Endothelial cell of umbilical vein (primary cell): Measurements from ENCODE around the gene ZG16. TPM values are rescaled to one million over a fixed set of nuclear protein-coding genes. Genes with fewer than 3 reads are reported as not detected.
"Not testable (repeated sequence)": the region's sequence is repeated elsewhere in the genome, so short reads cannot be mapped to it uniquely, and the experiment has no call there.

Experiments
- BruUV-seq: library from RNA; stranded (reverse); fragments of 400-500 nt; replicated peaks from 2 replicates; lab custom pipeline; 2021; lab: Mats Ljungman, UMichigan
- CTCF ChIA-PET: fragments of 300-600, 350-600 bp; sonication (Branson Sonifier 250); formaldehyde crosslinking; loops from one replicate; lab custom pipeline; 2021; ENCODE audit warnings: antibody characterized with exemption, inconsistent platforms; lab: Charles Lee
- POLR2A ChIA-PET: fragments of 300-600, 350-600 bp; sonication (Branson Sonifier 250); formaldehyde crosslinking; loops from one replicate; lab custom pipeline; 2021; ENCODE audit warnings: antibody characterized with exemption, inconsistent platforms; lab: Charles Lee
- DNase-seq: peaks from one replicate; pipeline ENCODE4 v3.0.0-alpha.2; 2011; ENCODE audit warnings: low read depth, low spot score
- FAIRE-seq: peaks from 2 replicates; lab custom pipeline; 2011; peaks lifted over from hg19 to GRCh38; lab: Jason Lieb, UNC
- H2AFZ ChIP-seq: 2 replicates; pipeline ENCODE4 v1.6.0; 2012; ENCODE audit warnings: low read depth, low read length, control low read depth, inconsistent platforms
- H3K27ac ChIP-seq: 2 replicates; pipeline ENCODE4 v1.5.1; 2011; ENCODE audit warnings: low read depth, mild to moderate bottlenecking, control low read depth, low read length, moderate library complexity; ENCODE audit not compliant: insufficient read depth
- H3K27me3 ChIP-seq, 2 experiments: 2 replicates each; pipeline versions ENCODE4 v1.6.0 to v1.6.1; 2011; ENCODE audit warnings: low read length in 2 of 2, mixed read lengths in 1 of 2; ENCODE audit not compliant: control insufficient read depth in 2 of 2, insufficient read depth in 2 of 2
- H3K36me3 ChIP-seq, 2 experiments: 2 replicates in 1 of 2; 3 replicates in 1 of 2; pipeline ENCODE4 v1.5.1; 2011; ENCODE audit warnings: low read length in 2 of 2, mild to moderate bottlenecking in 1 of 2, moderate library complexity in 1 of 2; ENCODE audit not compliant: control insufficient read depth in 2 of 2, insufficient read depth in 2 of 2; ENCODE audit errors: extremely low read depth in 1 of 2
- H3K4me1 ChIP-seq: 3 replicates; pipeline ENCODE4 v1.5.1; 2011; ENCODE audit warnings: mild to moderate bottlenecking, low read length; ENCODE audit not compliant: control insufficient read depth, insufficient read depth; ENCODE audit errors: extremely low read depth
- H3K4me2 ChIP-seq: 2 replicates; pipeline ENCODE4 v1.6.1; 2011; ENCODE audit warnings: low read length, control low read depth, mixed read lengths; ENCODE audit not compliant: insufficient read depth
- H3K4me3 ChIP-seq, 3 experiments: fragments of 200-600 bp in 1 of 3; sonication (generic), shearing (Covaris generic) in 1 of 3; replicated peaks in 1 of 3; 2 replicates each; pipeline ENCODE4 v1.5.1; 2011 to 2016; ENCODE audit warnings: control low read depth in 3 of 3, low read length in 3 of 3, mild to moderate bottlenecking in 2 of 3, inconsistent platforms in 1 of 3, low read depth in 1 of 3, moderate library complexity in 1 of 3; ENCODE audit not compliant: insufficient read depth in 1 of 3
- H3K79me2 ChIP-seq: 2 replicates; pipeline ENCODE4 v1.6.0; 2012; ENCODE audit warnings: low read length, inconsistent platforms; ENCODE audit not compliant: control insufficient read depth, insufficient read depth
- H3K9ac ChIP-seq: replicated peaks from 2 replicates; pipeline ENCODE3; 2011; ENCODE audit warnings: low read length, control low read depth; ENCODE audit not compliant: insufficient read depth; ENCODE audit errors: extremely low read depth
- H3K9me1 ChIP-seq: replicated peaks from 3 replicates; pipeline ENCODE4 v1.6.0; 2011; ENCODE audit warnings: mild to moderate bottlenecking, low read length; ENCODE audit not compliant: control insufficient read depth, insufficient read depth; ENCODE audit errors: extremely low read depth
- H3K9me3 ChIP-seq: replicated peaks from 2 replicates; pipeline ENCODE4 v1.5.1; 2012; ENCODE audit warnings: low read length, inconsistent platforms; ENCODE audit not compliant: control insufficient read depth, insufficient read depth
- H4K20me1 ChIP-seq: replicated peaks from 2 replicates; pipeline ENCODE3; 2011; ENCODE audit warnings: mild to moderate bottlenecking, low read length; ENCODE audit not compliant: control insufficient read depth, insufficient read depth; ENCODE audit errors: extremely low read depth
- EZH2 ChIP-seq: IDR thresholded peaks from 2 replicates; pipeline ENCODE4 v1.6.1; 2012; ENCODE audit warnings: borderline replicate concordance, low read depth, mild to moderate bottlenecking, moderate library complexity, low read length, inconsistent platforms; ENCODE audit not compliant: severe bottlenecking
- FOS ChIP-seq: IDR thresholded peaks from 2 replicates; pipeline ENCODE4 v1.6.1; 2011; ENCODE audit warnings: mild to moderate bottlenecking, low read length, moderate library complexity, borderline replicate concordance; ENCODE audit not compliant: insufficient read depth
- POLR2A ChIP-seq: IDR thresholded peaks from 2 replicates; pipeline ENCODE4 v1.6.1; 2012; ENCODE audit warnings: low read depth, mild to moderate bottlenecking, control low read depth, low read length
- dilution Hi-C: fragments of 300-500 bp; cut with MboI; formaldehyde crosslinking; loops from one replicate; pipeline ENCODE4 v1.15.0; 2019; ENCODE audit warnings: low sequenced_read_pairs; ENCODE audit not compliant: extremely low pct_ligation_motif_present
- intact Hi-C: fragments of 100-400 bp; cut with micrococcal nuclease; formaldehyde crosslinking; loops from one replicate; pipeline ENCODE4 v1.10.0; 2022
- polyA plus RNA-seq, 4 experiments: library from polyadenylated mRNA; depleted of rRNA in 3 of 4; stranded (reverse) in 3 of 4; unstranded in 1 of 4; fragments of >200 nt; gene quantifications; 2 replicates each; pipeline versions ENCODE4 v1.2.1 to v1.2.3, GENCODE V29; 2011 to 2012; ENCODE audit warnings: missing spikeins in 1 of 4
- total RNA-seq: library from RNA; stranded (reverse); gene quantifications from 2 replicates; pipeline ENCODE4 v1.2.3, GENCODE V29; 2021

Gene ZG16
- total and polyA plus RNA-seq, 2 donors (not counting 3 experiments of a cell fraction or from before 2014, with no cell fraction given) = not detected

- H2AFZ ChIP-seq = no peak overlapping the region
- H3K9ac ChIP-seq = no peak overlapping the region
- ChIA-PET POLR2A (no interaction called here), CTCF (interaction anchor here (0.9 to 2.4 kb wide), 5 partner anchors 9 to 110 kb away, joined by 3 to 9 read pairs (median 4); no protein-coding TSS in a partner anchor)
- H3K9me1 ChIP-seq = no peaks in the 10 kb centered on the region
- no peak overlapping the region for H3K4me3 ChIP-seq
- dilution Hi-C loops = no loop called here
- DNase-seq (no peak), FAIRE-seq (no peak)
- no peaks in the 10 kb centered on the region for H4K20me1 ChIP-seq
- intact Hi-C loops = no loop called here
- no peaks in the 10 kb centered on the region for H3K36me3 ChIP-seq
- no peaks in the 10 kb centered on the region for H3K9me3 ChIP-seq
- TF ChIP-seq EZH2 (no peak), POLR2A (no peak), FOS (no peak)
- H3K79me2 ChIP-seq = no peaks in the 10 kb centered on the region
- no peak overlapping the region for H3K4me2 ChIP-seq
- no peak overlapping the region for H3K27ac ChIP-seq
- no peaks in the 10 kb centered on the region for H3K4me1 ChIP-seq
- no TSS peak for BruUV-seq
- H3K27me3 ChIP-seq = peaks cover 2 to 3% of the 10 kb centered on the region in 2 experiments
These were observed 39.5 kb upstream of the ZG16 start for GRCh38 chr16:29738514-29738913.

DNA sequence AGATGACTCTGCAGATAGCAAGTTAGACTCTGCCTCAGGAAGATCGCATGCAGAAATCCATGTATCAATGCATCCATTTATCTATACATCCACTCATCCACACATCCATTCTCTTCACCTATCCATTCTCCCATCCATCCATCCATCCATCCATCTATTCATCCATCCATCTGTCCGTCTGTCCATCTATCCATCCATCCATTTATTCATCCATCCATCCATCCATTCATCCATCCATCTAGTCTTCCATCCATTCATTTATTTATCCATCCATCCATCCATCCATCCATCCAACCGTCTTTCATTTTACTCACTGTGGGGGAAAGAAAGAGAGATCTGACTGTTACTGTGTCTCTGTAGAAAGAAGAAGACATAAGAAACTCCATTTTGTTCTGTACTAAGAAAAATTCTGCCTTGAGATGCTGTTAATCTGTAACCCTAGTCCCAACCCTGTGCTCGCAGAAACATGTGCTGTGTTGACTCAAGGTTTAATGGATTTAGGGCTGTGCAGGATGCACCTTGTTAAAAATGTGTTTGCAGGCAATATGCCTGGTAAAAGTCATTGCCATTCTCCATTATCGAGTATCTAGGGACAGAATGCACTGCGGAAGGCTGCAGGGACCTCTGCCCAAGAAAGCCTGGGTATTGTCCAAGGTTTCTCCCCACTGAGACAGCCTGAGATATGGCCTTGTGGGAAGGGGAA lies 38.0 kb upstream of the ZG16 start:
- H4K20me1 ChIP-seq, H3K4me2 ChIP-seq, H3K27ac ChIP-seq, BruUV-seq, H2AFZ ChIP-seq, FAIRE-seq, POLR2A ChIA-PET, H3K9me1 ChIP-seq, intact Hi-C loops, H3K9ac ChIP-seq, H3K4me3 ChIP-seq, H3K4me1 ChIP-seq, dilution Hi-C loops, H3K36me3 ChIP-seq, H3K79me2 ChIP-seq, H3K9me3 ChIP-seq, H3K27me3 ChIP-seq, DNase-seq: not testable (repeated sequence)
- CTCF ChIA-PET = interaction anchor here (1.3 kb wide), 1 partner anchor 40 kb away, joined by 4 read pairs; no protein-coding TSS in a partner anchor

- H2AFZ ChIP-seq, H4K20me1 ChIP-seq, H3K27ac ChIP-seq, H3K79me2 ChIP-seq, BruUV-seq, H3K27me3 ChIP-seq, H3K9me1 ChIP-seq, dilution Hi-C loops, DNase-seq, FAIRE-seq, H3K36me3 ChIP-seq, H3K9ac ChIP-seq, POLR2A ChIA-PET, CTCF ChIA-PET, intact Hi-C loops, H3K4me1 ChIP-seq, H3K9me3 ChIP-seq, H3K4me2 ChIP-seq, H3K4me3 ChIP-seq: not testable (repeated sequence)
These were observed 37.4 kb upstream of the ZG16 start for GRCh38 chr16:29740630-29741015.
